Right lobe of liver (tissue), 6 donors: Measurements from ENCODE around the gene GALNT2. TPM values are rescaled to one million over a fixed set of nuclear protein-coding genes. Genes with fewer than 3 reads are reported as not detected.

Experiments
- ATAC-seq, 4 donors: fragments of 200-7000 bp; cut with Tn5 transposase; one replicate each; pipeline ENCODE4 v1.9.1; 2020; ENCODE audit warnings: mild to moderate bottlenecking in 4 of 4, moderate library complexity in 4 of 4
- DNase-seq, 3 donors: peaks; one replicate each; pipeline ENCODE4 v3.0.0-alpha.2; 2020
- H3K27ac ChIP-seq, 3 donors: fragments of 200-600 bp; one replicate each; pipeline ENCODE4 v1.8.0; 2022
- H3K27me3 ChIP-seq, 2 donors: fragments of 200-600 bp; one replicate each; pipeline ENCODE4 v1.8.0; 2022
- H3K36me3 ChIP-seq, 4 donors: fragments of 200-600 bp; sonication (generic) in 1 of 4; one replicate each; pipeline versions ENCODE4 v1.5.1 to v1.8.0; 2017 to 2022; ENCODE audit warnings: control low read depth in 1 of 4
- H3K4me1 ChIP-seq, 4 donors: fragments of 200-600 bp; sonication (generic) in 1 of 4; one replicate each; pipeline versions ENCODE4 v1.5.1 to v1.8.0; 2017 to 2022; ENCODE audit warnings: control low read depth in 1 of 4
- H3K4me3 ChIP-seq, 3 donors: fragments of 200-600 bp; one replicate each; pipeline ENCODE4 v1.8.0; 2022
- H3K9me3 ChIP-seq, 4 donors: fragments of 200-600 bp; sonication (generic) in 1 of 4; one replicate each; pipeline versions ENCODE4 v1.5.1 to v1.8.0; 2017 to 2022; ENCODE audit warnings: control low read depth in 1 of 4
- CTCF ChIP-seq, 4 donors: fragments of 200-600 bp in 3 of 4; fragments of 450-650 bp in 1 of 4; IDR thresholded peaks; one replicate each; pipeline versions ENCODE4 v1.5.1 to v1.8.0; 2016 to 2022; ENCODE audit warnings: antibody characterized with exemption in 4 of 4, mild to moderate bottlenecking in 2 of 4
- POLR2A ChIP-seq: fragments of 450-650 bp; IDR thresholded peaks from one replicate; pipeline ENCODE4 v1.6.1; 2017; ENCODE audit warnings: antibody characterized with exemption, mild to moderate bottlenecking
- WGBS: methylation state at CpG from one replicate; pipeline ENCODE4 v1.1.6; 2018; ENCODE audit warnings: low coverage, low lambda C conversion rate; ENCODE audit not compliant: insufficient coverage; ENCODE audit errors: missing lambda C conversion rate; 5-methylcytosine and 5-hydroxymethylcytosine counted together
- intact Hi-C, 2 donors: fragments of 100-400 bp; cut with DNase I; formaldehyde crosslinking; loops; one replicate each; pipeline versions ENCODE4 v1.11.2 to v1.14.1; 2022
- total RNA-seq, 6 experiments: library from RNA; depleted of rRNA in 2 of 6; stranded (reverse); fragments of >200 nt in 2 of 6; fragmentation: NEBNext Ultra II Directional in 3 of 6; extraction: Animal tissue kit (Norgen Biotek cat#: 25700) in 3 of 6; gene quantifications; one replicate each; pipeline versions ENCODE4 v1.1.0 to v1.2.4, GENCODE V29; 2016 to 2023
- donor health status: DM: no; HTN: yes; CAD: no.
- donor health status: DM: no; HTN: no; CAD: no.
- donor health status: DM: no; HTN: no; CAD: no.
- donor health status: DM: no; HTN: yes; CAD: no.
- donor health status: DM: no; HTN: yes; CAD: no.

Gene GALNT2
- total RNA-seq, 6 experiments from 2014 or later, result 58.0 to 152 (median 131) TPM

GRCh38 chr1:230102472-230102871 is 35.4 kb downstream of the GALNT2 start:
- intact Hi-C loops, result loop anchor here in 1 of 2 donors (10.0 kb wide), 1 partner anchor 52 kb away; no protein-coding TSS in a partner anchor
- no peak for DNase-seq
- Histone ChIP-seq H3K4me1 (peaks cover 0 to 45% (median 23%) of the 10 kb centered on the region in 4 donors), H3K27ac (no peak overlapping the region), H3K4me3 (no peak overlapping the region), H3K27me3 (no peaks in the 10 kb centered on the region), H3K9me3 (no peaks in the 10 kb centered on the region), H3K36me3 (no peaks in the 10 kb centered on the region)
- WGBS, result 88% methylated on average over 4 of the region's 4 CpGs
- no peak for ATAC-seq
- TF ChIP-seq CTCF (IDR thresholded peaks at IDR 0.05) (no peak), POLR2A (no peak)

GRCh38 chr1:230103306-230104173 is 36.5 kb downstream of the GALNT2 start:
- TF ChIP-seq POLR2A, result peak; percentile 33
- TF ChIP-seq CTCF (IDR thresholded peaks at IDR 0.05), result no peak
- WGBS, result 49% methylated on average over 4 of the region's 5 CpGs
- H3K36me3 ChIP-seq, result no peaks in the 10 kb centered on the region
- H3K27ac ChIP-seq, result peak overlapping the region in 2 of 3 donors; percentile 77 to 84
- intact Hi-C loops, result loop anchor here in 1 of 2 donors (10.0 kb wide), 1 partner anchor 51 kb away; no protein-coding TSS in a partner anchor
- H3K4me3 ChIP-seq, result no peak overlapping the region
- no peaks in the 10 kb centered on the region for H3K9me3 ChIP-seq
- H3K27me3 ChIP-seq, result no peaks in the 10 kb centered on the region
- DNase-seq, result no peak
- ATAC-seq, result no peak
- H3K4me1 ChIP-seq, result peaks cover 0 to 54% (median 27%) of the 10 kb centered on the region in 4 donors

GRCh38 chr1:230104395-230105244 is 37.6 kb downstream of the GALNT2 start:
- Histone ChIP-seq H3K27ac (peak overlapping the region; percentile 28 to 84 (median 77)), H3K36me3 (no peaks in the 10 kb centered on the region), H3K27me3 (no peaks in the 10 kb centered on the region), H3K9me3 (no peaks in the 10 kb centered on the region), H3K4me1 (peaks cover 0 to 54% (median 28%) of the 10 kb centered on the region in 4 donors), H3K4me3 (peak overlapping the region in 2 of 3 donors; percentile 12 to 22)
- ATAC-seq (peak; percentile 67 to 81 (median 78)), DNase-seq (peak; percentile 93 to 97 (median 94))
- intact Hi-C loops, result loop anchor here in 1 of 2 donors (10.0 kb wide), 1 partner anchor 50 kb away; no protein-coding TSS in a partner anchor
- WGBS, result 24% methylated on average over 13 of the region's 19 CpGs
- peak in 1 of 4 donors; percentile 25 for TF ChIP-seq CTCF (IDR thresholded peaks at IDR 0.05)
- peak; percentile 83 for TF ChIP-seq POLR2A

- H3K4me3 ChIP-seq, result peak overlapping the region in 2 of 3 donors; percentile 3 to 10
- H3K4me1 ChIP-seq, result peaks cover 0 to 54% (median 31%) of the 10 kb centered on the region in 4 donors
- ATAC-seq, result peak; percentile 3 to 67 (median 62)
- no peaks in the 10 kb centered on the region for H3K36me3 ChIP-seq
- TF ChIP-seq CTCF (IDR thresholded peaks at IDR 0.05), result no peak
- TF ChIP-seq POLR2A, result no peak
- 58% methylated on average over 3 of the region's 12 CpGs for WGBS
- intact Hi-C loops, result loop anchor here in 1 of 2 donors (10.0 kb wide), 1 partner anchor 50 kb away; no protein-coding TSS in a partner anchor
- H3K27me3 ChIP-seq, result no peaks in the 10 kb centered on the region
- peak overlapping the region; percentile 28 to 77 (median 77) for H3K27ac ChIP-seq
- no peaks in the 10 kb centered on the region for H3K9me3 ChIP-seq
- DNase-seq, result no peak
Observed at GRCh38 chr1:230105245-230105753, 38.3 kb downstream of the GALNT2 start.
